Muscle of back (tissue), 11 donors: ENCODE measurements around the gene FAM181A. TPM values are rescaled to one million over a fixed set of nuclear protein-coding genes. Genes with fewer than 3 reads are reported as not detected.

Experiments used
- DNase-seq, 3 donors: peaks; one replicate each; pipeline versions ENCODE4 v3.0.0 to v3.0.0-alpha.2; 2013
- polyA plus RNA-seq, 10 donors: library from polyadenylated mRNA; unstranded; fragments of 120-200 nt; gene quantifications; one replicate each; pipeline ENCODE4 v1.2.1, GENCODE V29; 2013; ENCODE audit not compliant: insufficient read length in 10 of 10

The FAM181A gene
- polyA plus RNA-seq, 10 donors, result 0.17 to 0.31 (median 0.24) TPM; not detected in 7

DNA sequence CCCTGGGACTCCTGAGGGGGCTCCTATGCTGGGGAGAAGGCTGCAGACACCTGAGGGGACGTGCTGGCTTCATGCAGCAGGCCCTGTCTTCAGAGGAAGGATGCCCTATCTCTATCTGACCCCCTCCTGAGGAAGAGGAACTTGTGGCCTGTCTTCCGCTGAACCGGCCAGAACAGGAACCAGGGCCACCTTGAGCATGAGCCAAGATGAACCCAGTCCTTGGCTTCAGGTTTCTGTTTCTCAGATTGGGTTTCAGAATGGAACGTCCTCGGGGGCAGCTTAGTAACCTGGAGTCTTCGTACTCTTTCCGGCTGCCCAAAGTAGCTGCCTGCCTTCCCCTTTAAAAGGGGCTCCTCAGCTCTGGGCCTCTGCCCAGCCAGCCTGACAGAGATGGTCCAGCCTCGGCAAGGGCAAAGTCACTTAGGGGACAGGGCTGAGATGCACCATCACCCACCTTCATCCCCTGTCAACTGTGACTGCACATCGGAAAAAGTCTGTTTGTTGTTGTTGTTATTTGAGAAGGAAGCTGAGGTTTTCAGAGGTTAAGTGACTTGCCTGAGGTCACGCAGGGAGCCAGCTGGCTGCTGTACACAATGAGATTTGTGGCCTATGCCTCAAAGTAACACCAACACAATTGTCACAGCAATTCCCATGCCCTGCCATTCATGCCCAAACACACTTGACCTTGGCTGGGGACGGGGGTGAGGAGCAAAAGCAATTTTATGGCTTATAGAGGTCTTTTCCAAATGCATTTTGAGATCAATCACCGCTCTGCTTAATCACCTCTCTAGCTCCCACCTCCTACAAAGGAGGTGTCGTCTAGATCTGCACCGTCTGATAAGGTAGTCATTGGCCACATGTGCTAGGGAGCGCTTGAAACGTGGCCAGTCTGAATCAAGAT is 35.8 kb downstream of the FAM181A start:
- no peak for DNase-seq

DNA sequence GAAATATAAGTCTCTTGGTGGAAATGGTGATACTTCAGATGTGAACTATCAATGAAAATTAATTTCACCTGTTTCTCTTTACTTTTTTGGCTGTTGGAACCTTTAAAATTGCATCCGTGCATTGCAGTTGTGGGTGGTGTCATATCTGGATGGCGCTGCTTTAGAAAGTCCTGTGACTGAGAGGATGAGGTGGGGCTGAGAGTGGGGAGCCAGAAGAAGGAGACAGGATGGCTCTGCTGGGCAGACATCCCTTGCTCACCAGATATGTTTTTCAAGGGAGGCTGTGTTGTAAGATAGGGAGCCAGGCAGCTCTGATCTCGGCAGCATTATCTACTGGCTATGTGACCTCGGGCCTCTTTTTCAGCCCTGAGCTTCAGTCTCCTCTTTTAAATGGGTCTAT is 36.5 kb downstream of the FAM181A start:
- DNase-seq, result no peak

DNA sequence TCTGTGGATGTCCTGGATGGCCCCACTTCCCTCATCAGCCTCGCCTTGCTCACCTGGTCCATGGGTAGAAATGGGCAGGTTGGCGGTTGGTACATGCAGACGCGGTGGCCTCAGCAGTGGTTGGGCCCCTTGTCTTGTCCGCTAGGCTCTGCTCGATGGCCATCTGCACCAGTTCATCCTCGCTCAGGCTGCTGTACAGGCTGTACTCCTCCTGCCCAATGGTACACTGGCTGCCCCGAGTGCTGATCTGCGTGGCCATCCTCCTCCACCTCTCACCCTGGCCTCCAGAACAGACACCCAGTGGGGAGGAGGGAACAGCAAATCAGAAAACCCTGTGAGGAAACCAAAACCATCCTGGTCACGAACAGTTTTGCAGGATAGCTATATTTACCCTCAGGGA is 37.1 kb downstream of the FAM181A start:
- no peak for DNase-seq

DNA sequence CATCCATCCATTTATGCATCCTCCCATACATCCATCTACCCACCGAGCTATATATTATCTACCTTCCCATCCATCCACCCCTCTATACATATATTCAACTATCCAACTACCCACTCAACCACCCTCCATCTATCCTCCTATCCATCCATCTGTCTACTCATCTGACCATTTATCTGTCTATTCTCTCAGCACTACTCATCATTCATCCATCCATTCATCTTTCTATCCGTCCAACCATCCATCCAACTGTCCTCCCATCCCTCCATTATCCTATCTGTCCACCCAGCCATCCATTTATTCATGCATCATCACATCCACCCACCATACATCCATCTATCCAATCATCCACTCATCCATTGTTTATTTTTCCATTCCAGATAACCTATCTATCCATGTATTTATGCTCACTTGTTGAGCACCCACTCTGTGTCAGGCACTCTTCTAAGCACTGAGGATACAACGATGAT is 37.7 kb downstream of the FAM181A start:
- no peak for DNase-seq

DNA sequence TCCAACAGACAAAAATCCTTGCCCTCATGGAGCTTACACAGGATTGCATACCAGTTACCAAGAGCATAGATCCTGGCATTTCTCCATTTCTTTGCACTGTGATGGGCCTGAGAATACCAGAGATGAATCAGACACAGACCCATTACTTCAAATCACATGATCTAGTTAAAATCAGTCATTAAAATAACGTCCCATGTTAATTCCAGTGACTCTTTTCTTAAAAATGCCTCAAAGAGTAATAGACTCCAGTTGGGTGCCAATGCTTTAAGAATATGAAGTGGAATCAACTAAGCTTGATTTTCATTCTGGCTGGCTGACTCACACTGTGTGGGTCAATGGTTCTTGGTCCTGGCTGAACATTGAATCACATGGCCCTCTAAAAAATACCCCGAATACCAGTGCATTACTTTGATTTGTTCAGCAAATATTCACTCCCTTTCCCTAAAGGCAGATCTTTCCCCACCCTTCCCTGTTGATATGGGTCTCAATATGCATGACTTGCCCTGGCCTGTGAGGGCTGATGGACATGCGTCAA is 38.2 kb downstream of the FAM181A start:
- DNase-seq, result peak in 1 of 3 donors; percentile 81

DNA sequence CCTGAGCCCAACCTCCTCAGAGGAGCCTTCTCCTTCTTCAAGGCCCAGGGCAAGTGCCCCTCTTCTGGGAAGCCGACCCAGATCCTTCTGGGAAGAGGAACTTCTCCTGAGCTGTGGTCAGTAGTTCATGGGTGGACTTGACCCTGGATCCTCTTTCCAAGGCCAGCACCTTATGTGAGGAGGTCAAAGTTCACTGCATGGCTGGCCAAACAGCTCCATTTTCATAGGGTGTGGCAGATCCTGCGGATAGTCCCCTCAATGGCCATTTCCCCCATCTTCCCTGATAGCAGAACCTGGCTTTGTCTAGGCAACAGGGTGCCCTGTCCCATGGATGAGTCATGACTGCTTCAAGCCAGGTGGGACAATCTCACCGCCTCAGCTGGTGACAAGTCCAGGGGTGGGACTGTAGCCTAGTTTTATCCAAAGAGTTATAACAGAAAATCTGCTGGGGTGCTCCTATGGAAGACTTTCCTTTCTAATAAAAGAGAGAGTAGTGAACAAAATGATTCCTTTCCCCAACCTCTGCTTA is 38.9 kb downstream of the FAM181A start:
- DNase-seq, result no peak

DNA sequence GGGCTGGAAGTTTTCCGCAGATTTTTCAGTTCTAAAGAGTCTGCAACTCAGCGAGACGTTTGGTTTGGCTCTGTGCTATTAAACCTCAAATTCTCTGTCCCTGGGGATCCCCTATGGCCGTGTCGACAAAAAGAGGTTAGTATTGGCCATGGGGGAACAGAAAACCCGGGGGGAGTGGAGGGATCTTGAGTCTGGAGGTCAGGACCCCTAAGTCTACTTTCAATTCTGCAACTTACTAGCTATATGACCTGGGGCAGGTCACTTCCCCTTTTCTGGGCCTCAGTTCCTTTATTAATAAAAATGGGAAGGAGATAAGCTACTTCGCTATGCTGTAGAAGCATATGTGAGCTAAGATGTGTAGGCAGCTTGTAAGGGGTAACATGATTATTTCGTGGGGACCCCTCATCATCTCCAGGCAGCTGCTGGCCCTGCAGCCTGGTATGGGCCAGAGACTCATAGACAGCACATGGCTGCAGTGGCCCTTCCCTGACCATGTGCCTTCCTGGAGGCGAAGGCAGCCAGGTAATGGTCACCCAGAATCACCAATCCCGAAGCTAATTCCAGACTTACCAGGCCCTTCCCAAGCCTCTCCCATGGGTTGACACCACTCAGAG is 40.6 kb downstream of the FAM181A start:
- DNase-seq, result no peak

DNA sequence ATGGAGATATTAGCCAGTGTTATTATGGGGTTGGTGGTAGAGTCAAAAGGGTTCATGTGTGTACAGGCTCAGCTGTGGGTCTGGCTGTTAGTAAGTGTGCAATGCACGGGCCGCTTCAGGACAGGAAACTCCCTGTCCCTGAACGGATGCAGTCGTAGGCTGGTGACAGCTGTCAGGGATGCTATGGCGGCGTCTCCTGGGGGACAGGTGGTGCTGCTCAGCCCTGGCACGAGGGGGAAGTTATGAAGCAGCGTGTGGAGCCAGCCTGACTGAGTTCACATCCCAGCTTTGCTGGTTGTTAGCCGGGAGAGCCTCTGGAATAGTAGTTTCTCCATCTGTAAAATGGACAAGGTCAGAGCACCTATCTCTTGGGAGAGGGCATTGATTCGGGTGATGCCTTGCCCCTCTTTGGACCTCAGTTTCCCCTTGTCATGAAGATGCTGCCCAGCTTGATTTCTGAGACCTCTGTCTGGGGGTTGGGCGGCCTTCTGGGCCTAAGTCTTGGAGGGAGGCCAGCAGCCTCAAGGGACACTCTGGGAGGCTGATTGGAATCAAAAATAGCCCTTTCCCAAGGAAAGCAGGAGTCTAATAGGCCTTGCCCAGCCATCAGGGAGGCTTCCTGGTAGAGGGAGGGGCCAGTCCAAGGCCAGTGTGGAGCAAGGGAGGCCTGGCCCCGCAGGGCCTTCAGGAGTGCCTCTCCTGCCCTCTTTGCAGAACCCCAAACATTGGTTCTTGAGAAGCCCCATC is 42.1 kb downstream of the FAM181A start:
- DNase-seq, result no peak

DNA sequence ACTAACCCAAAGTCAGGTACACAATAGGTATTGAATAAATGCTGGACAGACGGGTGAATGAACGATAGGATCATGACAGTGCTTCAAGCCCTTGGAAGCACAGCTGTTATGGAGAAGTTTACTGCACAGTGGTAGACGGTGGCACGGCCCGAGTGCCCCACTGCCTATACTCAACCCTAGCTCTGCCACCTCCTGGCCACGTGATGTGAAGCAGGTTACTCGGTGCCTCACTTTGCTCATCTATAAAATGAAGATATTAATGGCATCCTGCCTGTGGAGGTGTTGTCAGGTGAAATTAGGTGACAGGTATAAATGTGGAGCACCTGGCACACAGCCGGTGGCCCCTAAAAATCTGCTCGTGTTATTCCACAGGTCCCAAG is 43.4 kb downstream of the FAM181A start:
- no peak for DNase-seq

DNA sequence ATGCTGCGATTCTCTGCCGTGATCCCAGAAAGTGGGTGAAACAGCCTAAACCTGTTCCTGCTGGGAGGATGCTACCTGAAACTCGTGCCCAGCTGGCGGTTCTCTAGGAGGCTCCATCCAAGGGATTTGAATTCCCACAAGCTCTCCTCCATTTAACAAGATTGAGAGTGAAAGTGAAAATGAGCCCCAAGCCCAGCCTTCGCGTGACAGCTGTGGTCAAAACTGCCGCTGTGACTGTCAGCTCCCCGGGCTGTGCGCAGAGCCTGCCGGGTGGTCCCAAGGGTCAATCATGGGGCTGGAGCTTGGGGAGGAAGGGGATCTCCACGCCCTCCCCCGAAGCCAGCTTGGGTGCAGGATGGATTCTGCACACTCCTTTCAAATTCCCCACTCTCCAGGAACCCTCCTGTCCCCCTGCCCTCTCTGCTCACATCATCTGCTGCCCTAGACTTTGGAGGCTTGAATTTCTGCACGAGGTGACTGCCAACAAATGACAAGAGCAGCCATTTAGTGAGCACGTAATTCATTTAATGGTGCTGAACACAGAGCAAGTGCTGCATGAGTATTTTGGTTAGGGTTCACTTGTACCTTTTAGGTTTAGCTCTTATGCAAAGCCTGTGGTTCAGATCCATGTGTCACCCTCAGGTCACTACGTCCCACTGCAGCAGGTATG is 44.0 kb downstream of the FAM181A start:
- DNase-seq, result peak in 1 of 3 donors; percentile 61

DNA sequence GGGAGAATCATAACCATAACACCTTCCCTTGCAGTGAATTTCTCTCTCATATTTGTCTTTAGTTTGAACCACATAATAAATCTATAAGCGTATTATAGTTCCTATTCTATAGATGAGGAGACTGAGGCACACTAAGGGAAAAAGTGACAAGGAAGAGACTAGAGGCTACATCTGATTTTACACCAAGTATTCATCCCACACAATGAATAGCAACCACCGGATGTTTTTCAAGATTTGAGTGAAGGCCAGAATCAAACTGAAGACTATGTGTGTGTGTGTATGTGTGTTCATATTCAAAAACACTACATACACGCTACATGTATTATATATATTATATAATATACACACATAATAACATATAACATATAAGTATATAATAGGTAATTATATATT is 44.5 kb downstream of the FAM181A start:
- no peak for DNase-seq

DNA sequence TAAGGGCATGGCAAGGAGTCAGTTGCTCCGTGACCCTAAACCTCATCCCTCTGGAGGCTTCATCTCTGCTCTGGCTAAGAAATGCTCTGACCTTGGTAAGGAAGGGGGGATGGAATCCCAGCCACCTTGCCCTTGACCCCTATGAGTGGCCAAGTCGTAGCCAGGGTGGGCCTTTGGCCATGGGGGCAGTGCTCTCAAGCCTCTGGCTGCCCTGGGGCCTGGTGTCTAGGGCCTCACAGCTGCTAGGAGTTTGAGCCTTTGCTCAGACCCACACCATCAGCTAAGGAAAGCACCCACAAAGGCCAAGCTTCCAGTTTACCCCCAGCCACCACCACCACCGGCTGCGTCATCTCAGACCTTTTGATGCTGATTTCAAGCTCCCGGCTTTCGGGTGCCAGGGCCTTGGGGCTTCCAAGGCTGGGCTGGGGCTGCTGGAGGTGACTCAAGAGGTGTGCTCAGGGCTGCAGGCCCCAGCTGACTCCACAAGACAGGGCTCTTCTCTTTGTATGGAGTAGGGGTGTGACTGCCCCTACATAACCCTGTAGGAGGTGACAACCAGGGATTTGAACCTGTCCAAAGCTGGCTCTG is 45.6 kb downstream of the FAM181A start:
- DNase-seq, result no peak

DNA sequence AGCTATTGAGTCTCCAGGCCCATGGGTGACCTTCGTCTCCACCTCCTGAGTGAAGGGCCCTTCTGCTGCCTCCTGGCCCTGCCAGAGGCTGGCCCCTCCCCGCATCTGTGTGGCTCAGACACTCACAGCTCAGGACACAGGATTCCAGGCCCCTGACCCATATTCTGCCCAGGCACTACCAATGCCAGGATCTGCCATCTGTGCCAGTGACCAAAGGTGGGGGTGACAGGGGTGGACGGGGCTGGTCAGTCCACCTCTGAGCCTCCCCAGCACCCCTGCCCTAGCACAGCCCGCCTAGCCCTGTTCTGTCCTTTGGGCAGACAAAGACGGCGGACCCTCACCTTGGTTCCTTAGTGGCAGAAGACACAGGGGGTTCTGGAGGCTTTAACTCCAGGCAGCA is 46.5 kb downstream of the FAM181A start:
- no peak for DNase-seq

DNA sequence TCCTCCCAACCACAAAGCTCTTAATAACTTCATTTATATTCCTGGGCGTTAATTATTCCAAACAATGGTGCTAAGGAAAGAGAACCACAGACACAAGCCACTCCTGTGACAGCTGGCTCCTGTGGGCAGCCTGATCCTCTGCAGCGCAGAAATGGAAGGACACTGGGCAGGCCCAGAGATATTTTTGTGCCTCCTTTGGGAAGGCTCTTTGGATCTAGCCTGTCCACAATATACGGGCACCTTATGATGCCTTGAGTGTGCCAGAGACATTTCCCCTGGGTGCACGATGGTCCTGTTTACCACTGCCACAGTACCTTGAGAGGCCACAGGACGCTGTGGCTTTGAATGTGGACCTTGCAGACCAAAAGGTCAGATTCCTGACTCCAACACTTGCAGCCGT is 47.2 kb downstream of the FAM181A start:
- no peak for DNase-seq

DNA sequence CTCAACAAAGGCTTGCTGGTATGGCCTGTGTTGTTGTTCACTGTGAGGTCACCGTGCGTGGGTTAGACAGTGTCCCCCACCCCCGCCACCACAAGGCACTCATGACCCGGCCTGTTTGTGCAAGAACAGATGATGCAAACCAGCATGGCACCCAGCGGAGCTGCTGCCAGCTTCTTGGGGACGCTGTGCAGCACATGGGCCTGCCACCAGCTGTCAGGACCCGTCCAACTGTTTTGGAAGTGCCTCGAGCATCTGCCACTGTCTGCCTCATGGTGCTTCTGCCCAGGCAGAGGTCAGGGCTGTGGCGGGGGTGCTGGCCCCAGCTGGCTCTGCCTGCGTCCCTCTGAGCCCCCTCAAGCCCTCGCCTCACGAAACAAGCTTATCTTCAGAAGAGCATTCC is 47.7 kb downstream of the FAM181A start:
- peak in 2 of 3 donors; percentile 56 to 57 for DNase-seq

DNA sequence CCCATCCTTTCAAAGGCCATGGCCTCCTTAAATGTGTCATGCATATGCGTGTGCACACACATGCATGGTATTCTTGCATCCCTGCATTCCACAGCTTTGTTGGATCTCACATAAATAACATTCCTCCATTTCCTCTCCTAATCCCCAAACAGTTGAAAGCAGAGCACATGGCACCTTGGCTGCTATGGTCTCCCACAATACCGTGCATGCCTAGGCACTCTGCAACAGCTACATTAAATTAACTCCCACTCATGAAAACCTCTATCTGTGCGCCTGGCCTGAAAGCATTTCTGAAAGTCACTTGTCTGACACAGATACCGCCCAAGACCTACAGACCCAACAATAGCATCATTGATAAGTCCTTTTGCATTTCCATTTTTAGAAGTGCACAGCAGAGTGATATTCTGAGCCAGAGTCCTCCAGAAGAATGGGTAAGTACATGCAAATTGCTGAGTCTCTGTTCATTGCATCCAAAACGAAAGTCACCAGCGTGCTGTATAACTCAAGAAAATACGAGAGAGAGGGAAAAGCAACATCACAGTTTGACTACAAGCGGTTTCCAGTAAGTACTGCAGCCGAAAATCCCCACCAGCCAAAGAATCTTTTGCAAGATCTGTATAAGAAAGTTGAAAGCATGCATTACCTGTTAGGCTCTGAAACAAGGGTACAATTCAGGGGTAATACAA is 48.8 kb downstream of the FAM181A start:
- no peak for DNase-seq

DNA sequence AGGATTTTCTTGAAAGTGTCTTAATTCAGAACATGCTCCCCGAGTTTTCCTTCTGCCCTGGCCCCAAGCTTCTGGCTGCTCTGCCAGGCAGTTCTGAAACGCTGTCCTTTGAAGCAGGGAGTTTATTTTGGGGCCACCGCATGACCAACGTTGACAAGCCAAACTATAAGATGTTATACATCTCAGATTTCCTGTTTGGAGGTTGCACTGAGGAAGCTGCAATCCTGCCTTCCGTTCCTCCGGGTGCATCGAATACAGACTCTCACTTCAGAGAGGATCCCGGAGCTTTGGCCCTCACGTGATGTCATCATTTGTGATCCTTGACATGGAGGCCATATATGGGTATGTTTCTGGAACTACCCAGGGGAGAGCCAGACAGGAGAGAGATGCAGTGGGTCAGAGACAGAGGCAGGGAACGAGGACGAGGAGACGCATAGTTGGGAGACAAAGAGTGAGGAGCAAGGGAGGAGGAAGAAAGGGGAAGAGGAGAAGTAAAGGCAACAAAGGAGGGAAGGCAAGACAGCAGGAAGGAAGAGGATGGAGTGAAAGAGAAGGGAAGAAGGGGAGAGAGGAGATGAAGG is 49.4 kb downstream of the FAM181A start, which contains the start of gene ASB2:
Gene ASB2, minus strand, starts transcription at position 94 of the 581 bp plus-strand sequence. CDS start 12,031 bp downstream, outside the sequence.
- no peak for DNase-seq

DNA sequence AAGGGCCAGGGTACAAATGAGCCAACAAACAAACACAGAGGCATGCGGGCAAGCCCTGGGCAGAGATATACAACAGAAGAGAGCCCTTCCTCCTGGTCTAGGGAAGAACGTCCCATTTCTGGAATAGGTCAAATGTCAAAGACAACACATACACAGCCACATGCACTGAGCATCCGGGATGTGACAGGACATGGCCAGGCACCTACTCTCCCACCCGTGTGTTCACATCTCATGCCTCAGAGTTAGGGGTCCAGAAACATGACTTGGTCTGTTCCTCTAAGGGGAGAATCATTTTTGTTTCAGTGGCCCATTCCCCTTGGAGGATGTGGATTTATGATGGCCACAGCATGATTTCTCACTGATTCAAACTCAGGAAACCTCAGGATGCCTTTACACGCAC is 50.0 kb downstream of the FAM181A start:
- no peak for DNase-seq

DNA sequence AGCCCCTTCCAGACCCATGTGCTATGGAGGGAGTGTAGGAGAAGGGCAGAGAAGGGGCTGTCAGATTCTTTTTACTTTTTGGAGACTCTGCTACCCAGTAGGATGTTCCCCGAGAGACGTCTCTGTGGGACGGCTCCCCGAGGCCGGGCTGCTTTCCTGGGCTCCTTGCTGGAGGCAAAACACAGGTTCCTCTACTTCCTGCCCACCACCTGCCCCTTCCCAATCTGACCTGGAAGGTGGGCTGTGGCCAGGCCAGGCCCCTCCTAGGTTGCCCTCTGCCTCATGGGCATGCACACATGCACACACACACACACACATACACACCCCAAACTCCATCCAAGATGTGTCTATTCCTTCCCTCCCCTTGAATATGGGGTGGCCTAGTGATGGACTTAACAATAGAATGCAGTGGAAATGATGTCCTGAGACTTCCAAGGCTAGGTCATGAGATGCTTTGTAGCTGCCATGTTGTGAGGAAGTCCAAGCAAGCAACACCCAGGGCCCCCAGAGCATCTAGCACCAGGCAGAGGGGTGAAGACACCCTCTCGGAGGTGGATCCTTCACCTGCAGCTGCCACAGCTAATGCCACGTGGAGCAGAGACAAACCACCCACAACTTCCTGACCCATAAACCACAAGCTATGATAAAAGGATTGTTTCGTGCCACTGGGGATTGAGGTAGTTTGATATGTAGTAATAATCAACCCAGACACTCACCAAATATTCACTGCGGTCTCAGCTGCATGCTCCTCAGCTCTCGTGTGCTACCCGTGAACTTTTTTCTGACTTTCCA is 50.8 kb downstream of the FAM181A start:
- DNase-seq, result no peak
